ENCODE measurements around the gene ATP8B4.

Gene ATP8B4

DNA sequence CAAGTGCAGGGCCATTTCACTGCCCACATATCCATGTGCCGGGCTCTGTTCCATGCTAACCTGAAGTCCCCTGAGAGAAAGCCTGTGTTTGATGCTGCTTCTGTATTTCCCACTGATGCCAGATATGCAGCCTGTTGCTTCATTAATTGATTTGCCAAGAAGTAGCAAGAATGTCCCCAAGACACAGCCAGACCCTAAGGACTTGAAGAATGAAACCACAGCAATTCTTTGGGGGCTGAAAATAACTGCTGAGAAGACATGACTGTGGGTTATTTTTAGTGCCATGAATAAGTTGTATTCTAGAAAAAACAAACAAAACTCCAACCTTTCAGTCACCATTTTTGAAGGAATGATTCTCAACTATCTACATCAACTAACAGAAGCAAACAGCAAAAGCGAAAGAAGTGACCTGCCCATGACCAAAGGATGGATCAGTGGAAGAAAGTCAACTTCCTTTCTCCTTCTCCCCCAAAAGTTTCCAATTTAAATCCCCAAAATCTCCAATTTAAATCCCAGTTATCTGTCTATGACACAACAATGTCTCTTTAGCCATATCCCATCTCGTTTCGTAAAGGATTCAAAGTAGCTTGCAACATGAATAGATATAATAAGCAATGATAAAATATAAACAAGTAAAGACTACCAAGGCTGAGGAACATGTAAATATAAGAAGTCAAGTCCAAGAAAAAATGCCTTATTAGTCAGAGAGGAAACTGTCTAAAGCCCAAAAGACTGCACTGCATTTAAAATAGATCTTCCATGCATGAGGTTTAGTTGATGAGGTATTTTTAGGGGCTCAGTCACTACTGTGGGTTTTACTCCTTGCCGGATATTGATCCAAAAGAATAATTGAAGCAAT lies 271.4 kb downstream of the ATP8B4 start:
- DNase-seq = no peak

DNA sequence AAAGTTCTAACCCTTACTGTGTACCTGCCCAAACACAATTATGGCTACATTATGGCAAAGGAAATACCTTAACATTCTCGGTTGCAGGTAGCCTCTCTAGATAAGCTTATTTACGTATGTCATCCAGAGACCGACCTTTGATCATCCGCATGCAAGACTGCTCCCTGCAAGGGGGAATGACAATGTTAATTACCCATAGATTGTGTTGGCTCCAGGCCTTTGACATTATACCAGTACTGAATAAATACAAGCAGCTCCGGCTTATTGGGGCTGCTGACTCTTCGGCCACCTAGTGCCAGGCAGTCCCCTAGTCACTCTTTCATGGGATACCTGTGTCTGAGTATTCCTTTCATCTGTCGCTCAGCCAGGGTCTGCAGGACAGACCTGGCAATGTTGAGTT lies 274.6 kb downstream of the ATP8B4 start:
- no peak for DNase-seq

- DNase-seq = no peak
Observed at GRCh38 chr15:49843725-49844124, 275.3 kb downstream of the ATP8B4 start.

DNA sequence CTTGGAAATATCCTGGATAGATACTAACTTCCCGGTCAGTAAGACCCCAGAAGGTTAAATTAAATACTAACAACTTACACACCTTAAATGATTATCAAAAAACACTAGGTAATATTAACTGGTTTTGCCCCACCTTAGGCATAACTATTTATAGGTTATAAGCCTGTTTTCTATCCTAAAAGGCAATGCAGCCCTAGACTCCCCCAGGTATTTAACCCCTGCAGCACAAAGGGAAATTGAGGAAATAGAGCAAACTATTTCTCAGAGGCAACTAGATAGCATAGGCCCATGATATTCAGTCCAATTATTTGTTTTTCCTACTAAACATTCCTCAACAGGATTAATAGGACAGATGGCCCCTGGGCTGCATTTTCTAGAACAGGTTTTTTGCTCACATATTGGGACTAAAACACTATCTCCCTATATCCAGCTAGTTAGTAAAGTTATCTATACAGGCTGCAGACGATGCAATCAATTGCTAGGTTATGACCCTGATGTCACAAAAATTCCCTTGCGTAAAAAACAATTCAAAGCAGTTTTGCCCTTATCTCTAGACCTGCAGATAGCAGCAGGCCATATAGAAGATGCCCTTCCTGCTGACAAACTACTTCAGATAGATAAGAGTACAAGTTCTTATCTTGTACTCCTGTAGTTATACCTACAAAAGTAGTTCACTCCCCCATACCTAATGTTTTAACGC lies 276.9 kb downstream of the ATP8B4 start:
- DNase-seq = no peak

DNA sequence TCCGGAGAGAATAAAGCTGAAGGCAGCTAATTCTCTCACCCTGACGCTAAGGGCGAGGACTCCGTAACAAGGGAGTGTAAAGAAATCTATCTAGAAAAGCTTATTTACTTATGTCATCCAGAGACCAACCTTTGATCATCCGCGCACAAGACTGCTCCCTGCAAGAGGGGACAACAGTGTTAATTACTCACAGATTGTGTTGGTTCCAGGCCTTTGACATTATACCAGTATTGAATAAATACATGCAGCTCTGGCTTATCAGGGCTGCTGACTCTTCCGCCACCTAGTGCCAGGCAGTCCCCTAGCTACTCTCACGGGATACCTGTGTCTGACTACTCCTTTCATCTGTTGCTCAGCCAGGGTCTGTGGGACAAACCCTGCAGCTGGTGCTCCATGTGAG lies 286.5 kb downstream of the ATP8B4 start:
- no peak for DNase-seq

DNA sequence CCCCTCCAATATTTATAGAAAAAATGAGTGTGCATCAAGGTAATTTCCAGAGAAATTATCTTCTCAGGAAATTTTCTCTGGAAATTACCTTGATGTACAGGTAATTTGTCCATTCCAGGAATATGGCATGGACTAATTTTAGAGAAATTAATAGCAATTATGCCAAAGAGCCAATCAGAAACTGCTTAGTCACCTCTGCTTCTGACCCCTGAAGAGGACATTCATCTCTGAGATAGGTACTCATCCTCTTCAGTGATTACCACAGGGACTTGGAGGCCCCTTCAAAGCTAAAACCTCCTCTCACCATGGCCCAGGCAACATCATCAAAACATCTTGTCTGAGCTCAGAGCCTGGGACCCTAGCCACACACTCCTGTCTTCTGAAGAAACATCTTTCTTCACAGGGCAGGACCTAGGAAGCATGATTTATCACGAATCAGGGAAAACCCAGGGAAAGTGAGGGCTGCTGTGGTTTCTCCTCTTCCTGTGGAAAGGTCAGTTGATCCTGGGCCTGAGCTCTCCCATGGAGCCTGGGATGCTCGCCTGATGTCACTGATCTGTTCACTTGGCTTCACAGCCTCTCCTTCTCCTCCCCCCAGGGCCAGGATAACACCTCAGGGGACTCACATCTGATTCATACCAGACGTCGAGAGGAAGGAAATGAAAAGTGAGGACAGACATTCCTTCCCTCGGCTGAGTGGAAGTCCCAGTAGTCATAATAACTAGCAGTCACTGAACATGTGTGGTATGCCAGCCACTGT lies 287.6 kb downstream of the ATP8B4 start:
- DNase-seq = no peak

- no peak for DNase-seq
Observed at GRCh38 chr15:49830391-49830790, 288.6 kb downstream of the ATP8B4 start.

GRCh38 chr15:49827311-49827710 lies 291.7 kb downstream of the ATP8B4 start:
- no peak for DNase-seq

GRCh38 chr15:49826640-49827234 lies 292.3 kb downstream of the ATP8B4 start:
- DNase-seq = no peak

- no peak for DNase-seq
Observed at GRCh38 chr15:49824775-49825099, 294.3 kb downstream of the ATP8B4 start.

- no peak for DNase-seq
Observed at GRCh38 chr15:49823987-49824774, 294.9 kb downstream of the ATP8B4 start.

- no peak for DNase-seq
Observed at GRCh38 chr15:49817100-49817499, 301.9 kb downstream of the ATP8B4 start.

DNA sequence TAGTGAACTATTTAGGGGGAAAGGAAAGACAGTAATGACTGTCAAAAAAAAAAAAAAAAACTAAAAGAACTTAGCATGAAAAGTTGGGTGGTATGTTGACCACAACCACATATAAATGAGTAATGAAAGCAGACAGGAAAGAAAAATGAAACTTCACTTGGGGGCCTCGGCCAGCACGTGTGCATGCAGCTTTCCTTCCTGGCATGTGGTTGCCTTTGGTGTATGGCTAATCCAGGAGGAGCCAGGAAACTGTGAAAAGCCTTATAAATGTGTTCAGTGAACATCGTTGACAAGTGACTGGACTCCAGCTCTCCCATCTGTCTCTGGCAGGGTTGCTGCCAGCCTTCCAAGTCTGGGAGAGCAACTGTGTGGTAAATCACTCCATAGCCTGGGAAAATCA lies 303.1 kb downstream of the ATP8B4 start:
- DNase-seq = no peak

GRCh38 chr15:49815526-49815925 lies 303.5 kb downstream of the ATP8B4 start:
- DNase-seq = no peak

- DNase-seq = no peak
Observed at GRCh38 chr15:49814709-49815108, 304.3 kb downstream of the ATP8B4 start.

- no peak for DNase-seq
Observed at GRCh38 chr15:49813625-49814024, 305.4 kb downstream of the ATP8B4 start.

DNA sequence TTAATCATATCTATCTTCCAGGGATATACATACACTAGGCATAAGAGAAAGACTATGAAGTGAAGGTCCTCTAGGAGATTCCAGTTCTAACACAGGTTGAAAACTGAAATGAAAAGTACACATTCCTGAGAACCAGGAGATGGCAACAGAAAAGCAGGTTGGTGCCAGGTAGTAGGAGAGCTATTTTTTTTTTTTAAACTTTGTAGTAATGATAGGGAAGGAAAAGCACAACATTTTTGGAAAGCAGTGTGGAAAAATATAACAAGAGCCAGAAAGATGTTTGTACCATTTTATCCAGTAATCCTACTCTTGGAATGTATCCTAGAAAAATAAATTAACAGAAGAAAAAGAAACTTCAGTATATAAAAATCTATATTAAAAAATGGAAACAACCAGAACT lies 308.3 kb downstream of the ATP8B4 start:
- no peak for DNase-seq

GRCh38 chr15:49809894-49810609 lies 309.0 kb downstream of the ATP8B4 start:
- DNase-seq = no peak

DNA sequence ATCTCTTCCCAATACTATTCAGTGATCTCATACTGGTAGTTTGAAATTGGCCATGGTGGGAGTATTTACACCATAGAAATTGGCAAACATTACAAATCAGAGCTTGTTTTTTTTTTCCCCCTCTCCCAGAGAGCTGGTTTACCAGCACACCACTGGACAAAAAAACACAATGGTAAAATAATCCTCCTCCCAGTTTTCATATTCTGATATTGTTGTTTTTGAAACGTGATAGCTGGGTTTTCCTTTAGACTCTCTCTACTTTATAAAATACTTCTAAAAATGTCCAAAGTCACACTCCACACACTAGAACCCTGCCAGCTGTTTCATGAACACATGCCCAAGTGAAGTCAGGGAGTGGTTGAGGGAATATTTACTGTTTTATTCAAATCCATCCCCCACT lies 310.7 kb downstream of the ATP8B4 start:
- no peak for DNase-seq

All from activated CD8-positive, alpha-beta memory T cell treated with anti-CD3 and anti-CD28 coated beads for 24 hours (primary cell).